GM21576 (cell line): ENCODE results near the gene MAB21L4.

Source experiments
- ATAC-seq: cut with Tn5 transposase; IDR thresholded peaks from one replicate; pipeline ENCODE4 v1.9.1; 2021; ENCODE audit warnings: mild to moderate bottlenecking, moderate library complexity; ENCODE audit not compliant: unreplicated experiment

MAB21L4 gene

DNA sequence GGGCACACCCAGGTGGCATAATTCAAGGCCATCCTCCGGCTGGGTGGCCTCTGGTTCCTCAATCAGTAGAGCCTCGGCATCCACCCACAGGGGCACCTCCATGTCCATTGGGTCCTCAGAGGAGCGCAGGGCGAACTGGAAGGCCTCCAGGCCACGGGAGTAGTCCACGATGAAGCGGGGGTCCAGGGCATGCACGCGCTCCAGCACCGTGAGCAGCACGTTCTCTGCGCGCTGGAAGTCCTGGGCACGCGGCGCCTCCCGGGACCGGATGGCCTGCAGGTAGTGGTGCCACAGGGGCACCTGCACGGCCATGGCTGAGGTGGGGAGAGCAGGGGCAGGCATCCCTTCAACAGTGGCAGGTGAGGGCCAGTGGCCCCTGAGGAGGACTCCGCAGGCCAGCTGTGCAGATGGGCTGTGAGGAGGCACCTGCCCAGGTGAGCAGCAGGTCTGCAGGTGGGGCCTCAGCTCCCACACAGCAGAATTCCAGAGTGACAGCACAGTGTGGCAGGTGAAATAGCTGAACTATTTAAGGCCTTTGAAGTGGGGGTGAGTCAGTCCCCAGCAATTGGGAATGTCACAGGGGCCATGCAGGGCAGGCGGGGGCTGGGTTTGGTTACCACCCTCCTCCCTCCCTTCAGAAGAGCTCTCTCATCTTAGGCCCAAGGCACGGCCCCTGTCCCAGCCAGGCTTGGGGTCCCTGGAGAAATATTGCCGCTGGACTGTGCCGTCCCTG is at the start of gene MAB21L4:
Gene MAB21L4, minus strand, starts transcription at position 501 of the 733 bp plus-strand sequence. Its CDS starts 159 bp downstream, at position 342.
- no peak for ATAC-seq

- ATAC-seq = no peak
Observed at GRCh38 chr2:240936106-240936505, 40.1 kb upstream of the MAB21L4 start.

DNA sequence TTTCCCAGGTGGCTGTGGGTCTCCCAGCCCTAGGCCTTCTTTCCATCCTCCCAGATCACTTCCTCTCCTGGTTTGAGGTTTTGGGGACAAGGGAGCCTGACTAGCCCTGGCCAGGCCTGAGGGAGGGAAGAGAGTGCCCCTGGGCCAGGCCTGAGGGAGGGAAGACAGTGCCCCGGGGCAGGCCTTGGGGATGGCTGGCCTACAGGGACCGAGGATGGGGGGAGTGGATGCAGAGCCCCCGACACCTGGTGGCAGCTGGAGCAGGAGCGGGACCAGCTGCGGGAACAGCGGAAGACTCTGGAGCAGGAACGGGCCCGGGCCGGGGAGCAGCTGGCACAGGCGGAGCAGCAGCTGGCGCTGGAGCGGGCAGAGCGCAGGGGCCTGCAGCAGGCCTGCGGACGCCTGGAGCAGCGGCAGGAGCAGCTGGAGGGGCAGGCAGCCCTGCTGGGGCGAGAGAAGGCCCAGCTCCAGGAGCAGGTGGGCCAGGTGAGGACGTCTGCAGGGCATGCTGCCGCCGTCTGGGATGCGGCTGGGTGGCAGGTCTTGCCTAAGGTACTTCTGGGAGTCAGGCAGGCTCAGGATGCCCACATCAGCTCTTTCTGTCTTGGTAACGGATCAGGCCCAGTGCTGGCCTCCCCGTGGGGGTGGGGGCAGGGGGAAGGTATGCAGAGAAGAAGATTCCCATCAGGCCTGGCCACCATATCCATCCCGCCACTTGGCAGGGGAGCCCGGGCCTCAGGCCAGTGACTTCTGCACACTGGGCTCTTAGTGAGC is 39.3 kb upstream of the MAB21L4 start:
- no peak for ATAC-seq

- no peak for ATAC-seq
Observed at GRCh38 chr2:240934701-240935102, 38.7 kb upstream of the MAB21L4 start.

GRCh38 chr2:240933966-240934700 is 38.2 kb upstream of the MAB21L4 start:
- no peak for ATAC-seq

GRCh38 chr2:240933048-240933965 is 37.4 kb upstream of the MAB21L4 start:
- no peak for ATAC-seq

DNA sequence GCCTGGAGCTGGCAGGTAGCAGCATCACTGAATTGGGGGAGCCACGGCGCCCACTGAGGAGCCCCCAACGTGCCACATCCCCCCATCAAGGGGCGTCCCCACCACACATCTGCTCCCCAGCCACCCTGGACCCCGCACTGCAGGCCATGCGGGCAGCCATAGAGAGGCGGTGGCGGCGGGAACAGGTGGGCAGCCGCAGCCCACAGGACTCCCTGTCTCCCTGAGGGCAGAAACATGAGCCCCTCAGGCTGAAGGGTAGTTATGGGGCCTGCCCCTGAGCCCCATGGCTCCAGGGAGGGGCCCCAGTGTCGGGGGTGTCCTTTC is 36.7 kb upstream of the MAB21L4 start:
- no peak for ATAC-seq

DNA sequence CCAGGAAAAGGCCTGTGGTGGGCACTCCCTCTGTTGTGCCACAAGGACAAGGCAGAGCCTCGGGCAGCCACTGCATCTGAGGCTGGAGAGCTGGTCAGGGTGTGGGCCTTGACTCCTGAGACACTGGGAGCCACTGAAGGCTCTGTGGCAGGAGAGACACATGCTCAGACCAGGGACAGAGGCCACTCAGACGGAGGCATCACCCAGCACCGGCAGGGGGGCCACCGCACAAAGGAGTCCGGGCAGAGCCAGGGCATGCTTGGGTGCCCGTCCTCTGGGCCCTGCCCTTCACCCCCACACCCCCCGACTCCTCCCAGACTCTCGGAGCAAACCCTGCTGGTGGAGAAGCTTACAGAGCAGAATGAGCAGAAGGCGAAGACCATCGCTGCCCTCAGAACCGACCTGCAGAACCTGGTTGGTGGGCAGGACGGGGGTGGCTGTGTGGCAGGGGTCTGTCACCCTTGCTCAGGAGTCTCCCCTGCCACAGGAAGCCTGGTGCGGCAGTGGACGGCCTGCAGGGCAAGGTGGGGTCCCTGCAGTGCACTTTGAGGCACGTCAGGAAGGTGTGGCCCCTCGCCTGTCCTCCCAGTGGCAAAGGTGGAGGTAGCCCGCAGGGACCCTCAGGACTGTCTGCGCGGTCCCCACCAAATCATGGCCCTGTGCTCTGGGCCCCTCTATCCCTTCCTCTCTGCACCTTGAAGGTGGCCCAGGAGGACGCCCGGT is 36.2 kb upstream of the MAB21L4 start:
- no peak for ATAC-seq

GRCh38 chr2:240931319-240931949 is 35.5 kb upstream of the MAB21L4 start:
- ATAC-seq = no peak

DNA sequence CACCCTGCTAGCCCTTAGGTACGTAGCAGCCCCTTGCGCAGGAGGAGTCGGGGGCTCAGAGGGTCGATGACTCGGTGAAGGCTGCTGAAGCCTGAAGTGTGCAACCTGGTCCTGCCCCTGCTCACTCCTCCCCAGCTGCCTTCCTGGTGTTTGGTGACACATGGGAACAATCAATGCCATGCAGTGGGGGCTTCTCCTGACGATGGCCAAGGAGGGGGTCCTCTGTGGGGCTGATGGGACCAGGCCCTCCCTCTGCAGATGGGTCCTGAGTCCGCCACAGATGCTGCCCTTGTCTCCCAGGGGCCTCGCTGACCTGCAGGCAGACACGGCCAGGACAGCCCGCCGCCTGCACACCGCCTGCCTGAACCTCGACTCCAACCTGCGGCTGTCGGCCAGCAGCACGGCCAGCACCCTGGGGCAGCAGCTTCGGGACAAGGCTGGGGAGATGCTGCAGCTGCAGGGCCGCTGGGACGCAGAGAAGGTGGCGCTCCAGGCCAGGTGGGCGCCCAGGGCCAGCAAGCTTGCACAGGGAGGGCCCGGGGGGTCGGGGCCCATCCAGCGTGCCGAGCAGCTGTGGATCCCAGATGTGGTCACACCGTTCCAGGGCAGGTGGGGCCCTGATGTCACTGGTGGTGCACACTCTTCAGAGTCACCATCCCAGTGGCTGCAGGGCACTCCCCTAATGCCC is 34.8 kb upstream of the MAB21L4 start:
- no peak for ATAC-seq

- ATAC-seq = no peak
Observed at GRCh38 chr2:240930096-240930630, 34.2 kb upstream of the MAB21L4 start.

GRCh38 chr2:240929364-240930095 is 33.6 kb upstream of the MAB21L4 start:
- ATAC-seq = no peak

- ATAC-seq = no peak
Observed at GRCh38 chr2:240928476-240929363, 32.8 kb upstream of the MAB21L4 start.

DNA sequence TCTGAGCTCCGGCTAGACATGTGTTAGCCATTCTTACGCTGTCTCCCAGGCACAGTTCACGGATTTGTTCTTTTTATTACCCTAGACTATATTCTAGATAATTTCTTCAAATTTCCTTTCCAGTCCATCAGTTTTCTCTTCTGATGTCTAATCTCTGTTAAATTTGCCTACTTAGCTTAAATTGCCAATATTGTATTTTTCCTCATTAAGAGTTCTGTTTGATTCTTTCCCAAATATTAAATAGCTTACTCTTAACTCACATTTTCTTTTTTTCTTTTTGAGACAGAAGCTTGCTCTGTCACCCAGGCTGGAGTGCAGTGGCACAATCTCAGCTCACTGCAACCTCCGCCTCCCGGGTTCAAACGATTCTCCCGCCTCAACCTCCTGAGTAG is 31.4 kb upstream of the MAB21L4 start:
- no peak for ATAC-seq

- ATAC-seq = no peak
Observed at GRCh38 chr2:240926516-240927389, 30.8 kb upstream of the MAB21L4 start.
